HG02763 (cell line): Measurements from ENCODE around the gene RFTN1.
"Not testable (repeated sequence)": the region's sequence is repeated elsewhere in the genome, so short reads cannot be mapped to it uniquely, and the experiment has no call there.

ENCODE experiments used
- ATAC-seq: cut with Tn5 transposase; IDR thresholded peaks from one replicate; pipeline ENCODE4 v1.9.1; 2021; ENCODE audit warnings: mild to moderate bottlenecking, moderate library complexity; ENCODE audit not compliant: unreplicated experiment

RFTN1 gene

DNA sequence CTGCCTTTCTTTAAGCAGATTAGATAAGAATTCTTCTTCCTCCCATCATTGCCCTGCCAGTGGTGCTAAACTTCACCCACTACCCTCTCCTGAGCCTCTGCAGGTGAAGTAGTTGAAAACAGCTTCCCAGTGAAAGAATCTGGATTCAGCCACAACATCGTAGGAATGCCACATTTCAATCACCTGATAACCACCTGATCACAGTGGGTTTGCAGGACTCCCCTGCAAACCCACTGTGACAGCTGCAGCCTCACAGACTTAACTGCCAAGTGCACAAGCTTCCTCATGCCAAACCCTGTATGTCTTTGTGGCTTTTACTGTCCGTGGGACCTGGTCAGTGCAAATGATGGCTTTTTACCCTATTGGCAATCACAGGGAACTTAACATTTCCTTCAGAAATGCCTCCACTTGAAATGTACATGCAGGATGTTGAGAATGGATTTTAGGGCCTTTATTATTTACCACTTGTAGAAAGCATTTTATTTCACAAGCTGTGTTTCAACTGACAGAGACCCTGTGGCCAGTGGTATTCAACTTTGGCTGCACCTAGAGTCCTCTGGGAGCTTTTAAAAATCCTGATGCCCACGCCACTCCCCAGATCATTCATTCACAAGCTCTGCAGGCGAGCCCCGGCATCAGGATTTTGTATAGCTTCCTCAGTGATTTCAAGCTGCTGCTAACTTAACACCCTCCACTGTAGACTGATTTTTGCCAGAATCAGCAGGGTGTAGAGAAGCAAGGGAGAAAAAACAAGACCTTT is 199.4 kb downstream of the RFTN1 start:
- ATAC-seq = no peak

DNA sequence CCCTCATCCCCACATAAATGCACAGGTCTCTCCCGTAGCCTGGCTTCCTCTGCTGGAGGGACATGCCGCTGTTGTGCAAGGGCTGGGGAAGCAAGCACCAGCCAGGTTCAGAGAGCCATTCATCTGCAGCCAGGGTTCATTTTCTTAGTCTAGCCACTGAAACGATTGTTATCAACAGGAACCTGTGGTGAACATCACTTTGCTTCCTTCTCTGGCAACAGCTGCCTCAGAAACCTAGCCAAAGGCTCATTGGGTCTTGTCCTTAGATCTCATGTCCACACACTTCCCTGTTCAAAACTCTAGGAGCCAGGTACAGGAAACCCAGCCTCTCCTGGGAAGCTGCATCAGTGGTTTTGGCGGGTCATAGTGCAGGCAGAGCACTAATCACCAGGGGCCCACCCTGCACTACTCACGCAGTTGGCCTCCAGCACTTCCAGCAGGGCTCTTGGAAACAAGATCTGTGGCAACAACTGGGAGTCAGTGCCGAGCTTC is 201.5 kb downstream of the RFTN1 start:
- peak; percentile 36 for ATAC-seq

DNA sequence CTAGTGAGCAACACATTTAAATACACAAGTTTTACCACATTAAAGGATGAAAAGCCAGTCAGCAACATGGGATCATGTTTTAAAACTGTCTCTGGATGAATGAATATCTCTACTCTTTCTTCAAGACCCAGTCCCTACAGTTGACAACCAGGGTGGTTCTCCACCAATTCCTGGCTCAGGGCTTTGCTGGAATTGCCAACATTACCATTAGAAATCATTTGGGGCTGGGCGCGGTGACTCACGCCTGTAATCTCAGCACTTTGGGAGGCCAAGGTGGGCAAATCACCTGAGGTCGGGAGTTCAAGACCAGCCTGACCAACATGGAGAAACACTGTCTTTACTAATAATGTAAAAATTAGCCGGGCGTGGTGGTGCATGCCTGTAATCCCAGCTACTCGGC is 203.0 kb downstream of the RFTN1 start:
- ATAC-seq = not testable (repeated sequence)

DNA sequence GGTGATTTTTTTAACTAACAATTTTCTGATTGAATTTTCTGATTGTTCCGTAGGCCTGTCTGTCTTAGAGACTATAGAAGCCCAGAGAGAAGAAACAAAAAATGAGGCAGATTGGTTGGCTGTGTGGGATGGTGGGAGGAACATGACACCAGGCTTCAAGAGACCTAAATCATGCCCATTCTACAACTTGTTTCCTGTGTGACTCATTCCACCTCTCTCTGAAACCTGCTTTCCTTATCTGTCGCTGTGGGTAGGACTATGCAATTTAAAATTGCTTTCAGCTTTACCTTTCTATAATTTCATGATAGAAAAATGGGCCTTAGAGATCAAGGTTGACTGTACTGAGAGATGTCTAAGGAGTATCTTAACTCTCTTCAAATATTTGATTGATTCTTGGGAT is 203.9 kb downstream of the RFTN1 start:
- ATAC-seq = peak; percentile 76

DNA sequence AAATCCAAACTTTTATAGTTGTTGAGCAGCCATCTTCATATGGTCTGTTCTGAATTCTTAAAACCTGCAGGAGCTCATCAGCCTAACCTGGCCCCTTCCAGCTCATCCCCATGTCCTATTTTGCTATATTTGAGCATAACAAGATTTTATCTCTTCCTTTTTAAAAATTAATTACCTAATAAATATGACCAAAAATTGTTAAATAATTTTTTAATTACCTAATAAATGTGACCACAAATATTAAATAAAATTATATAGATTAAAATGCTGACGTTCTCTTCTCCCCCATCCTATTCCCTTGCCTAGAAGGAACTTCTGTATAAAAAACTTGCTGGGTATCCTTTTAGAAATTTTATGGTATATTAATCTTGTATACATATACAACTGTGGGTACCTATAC is 204.8 kb downstream of the RFTN1 start:
- ATAC-seq = no peak

DNA sequence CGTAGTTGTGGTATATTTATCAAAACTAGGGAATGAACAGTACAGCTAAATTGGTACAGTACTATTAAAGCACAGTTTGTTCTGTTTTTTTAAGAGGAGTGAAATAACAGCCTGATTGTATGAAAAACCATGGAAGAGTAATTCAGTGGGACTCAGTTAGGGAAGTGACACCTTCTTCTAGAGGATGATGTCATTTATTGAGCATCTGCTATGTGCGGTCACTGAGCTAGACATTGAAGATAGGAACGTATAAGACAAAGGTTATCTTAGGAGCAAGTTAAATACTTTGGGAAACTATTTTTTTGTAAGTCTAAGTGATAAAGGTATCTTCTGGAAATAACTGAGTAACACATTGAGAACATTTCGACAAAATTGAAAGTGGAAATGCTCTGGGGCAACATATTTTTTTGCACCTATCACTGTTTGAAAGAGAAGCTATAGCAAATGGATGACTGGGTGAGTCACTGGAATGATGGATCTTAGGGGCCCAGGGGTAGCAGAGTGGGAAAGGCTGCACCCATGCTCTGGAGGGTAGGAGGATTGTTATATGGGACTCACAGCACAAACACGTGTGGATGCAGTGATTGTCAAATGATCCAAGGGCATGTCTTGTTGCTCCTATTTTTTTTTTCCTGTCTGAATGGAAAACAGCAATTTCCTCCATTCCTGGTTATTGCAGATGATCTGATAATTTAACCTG is 205.5 kb downstream of the RFTN1 start:
- ATAC-seq = no peak

DNA sequence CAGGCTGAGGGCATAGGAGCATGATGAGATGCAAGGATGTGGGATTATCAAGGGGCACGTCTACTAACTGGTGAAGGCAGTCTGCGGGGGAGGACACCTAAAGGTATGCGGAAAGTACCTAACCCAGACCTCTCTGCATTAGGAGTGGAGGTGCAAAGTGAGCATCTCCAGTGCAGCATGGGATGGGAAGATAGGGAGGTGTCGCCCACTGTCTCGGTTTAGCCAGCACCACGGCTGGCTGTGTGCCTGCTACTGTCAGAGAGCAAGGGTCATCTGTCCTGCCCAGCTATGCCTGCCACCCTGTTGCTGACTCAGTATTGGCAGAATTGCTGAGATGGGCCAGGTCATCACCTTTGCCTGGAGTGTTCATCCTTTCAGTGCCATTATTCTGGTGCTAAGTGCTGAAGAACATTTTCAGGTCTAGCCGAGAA is 208.4 kb downstream of the RFTN1 start:
- ATAC-seq = no peak

DNA sequence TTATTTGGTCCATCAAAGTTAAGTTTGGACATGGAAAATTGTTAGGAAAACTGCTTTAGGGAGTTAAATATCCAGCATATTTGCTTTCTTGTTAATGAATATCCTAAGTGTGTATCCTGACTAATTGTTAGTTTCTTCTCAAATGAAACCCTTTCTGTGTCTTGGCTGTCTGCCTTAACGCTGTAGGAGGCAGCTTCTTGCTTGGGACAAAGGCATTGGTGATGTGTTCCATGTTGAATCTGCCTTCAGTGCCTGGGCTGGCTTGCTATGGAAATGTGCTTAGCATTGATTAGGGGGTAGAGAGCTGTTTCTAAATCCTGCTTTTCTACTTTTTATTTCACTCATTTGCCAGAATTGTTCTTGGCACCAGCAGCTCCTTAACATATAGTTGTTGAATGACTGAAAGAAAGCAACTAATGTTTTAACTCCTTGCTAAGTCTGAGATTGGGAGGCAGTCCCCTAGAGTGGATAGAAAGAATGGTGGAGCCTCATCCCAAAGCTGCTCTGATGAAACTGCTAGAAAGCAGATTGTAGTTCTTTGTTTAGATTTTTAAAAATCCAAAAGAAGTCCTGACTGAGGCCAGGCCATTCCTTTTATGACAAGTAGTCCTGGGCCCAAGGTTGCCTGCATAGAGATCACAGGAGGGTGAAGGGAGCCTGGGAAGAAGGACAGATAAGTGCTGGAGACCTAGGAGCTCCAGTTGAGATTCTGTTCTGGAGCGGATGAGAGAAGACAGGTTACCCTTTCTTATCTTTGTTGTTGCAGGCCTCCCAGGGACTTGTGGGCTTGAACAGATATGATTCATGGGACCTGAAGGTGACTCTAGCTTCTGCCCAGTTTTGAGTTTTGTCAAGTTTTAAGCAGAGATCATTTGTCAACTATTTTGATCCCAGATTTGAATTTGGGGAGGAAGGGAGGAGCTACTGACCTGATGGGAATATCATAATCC is 209.2 kb downstream of the RFTN1 start:
- ATAC-seq = no peak

DNA sequence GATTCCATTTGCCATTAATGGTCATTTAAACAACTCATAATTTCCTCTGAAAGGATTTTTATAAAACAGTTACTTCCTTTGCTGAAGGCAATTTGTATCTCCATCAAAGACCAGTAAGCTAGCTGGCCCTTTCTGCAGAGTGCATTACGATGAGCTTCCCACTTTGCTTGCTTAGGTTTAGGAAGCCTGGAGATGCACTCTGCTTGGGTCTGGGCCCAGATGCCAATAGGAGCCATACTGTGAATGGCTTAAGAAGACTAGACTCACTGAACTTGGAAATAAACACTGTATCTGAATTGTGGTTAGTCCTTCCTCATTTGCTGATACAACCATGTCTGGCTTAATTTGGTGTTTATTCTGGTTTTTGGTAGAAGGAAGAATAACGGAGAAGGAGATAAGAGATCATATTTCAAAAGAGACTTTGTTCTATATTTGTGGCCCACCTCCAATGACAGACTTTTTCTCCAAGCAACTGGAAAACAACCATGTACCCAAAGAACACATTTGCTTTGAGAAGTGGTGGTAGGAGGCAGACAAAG is 210.4 kb downstream of the RFTN1 start:
- no peak for ATAC-seq

DNA sequence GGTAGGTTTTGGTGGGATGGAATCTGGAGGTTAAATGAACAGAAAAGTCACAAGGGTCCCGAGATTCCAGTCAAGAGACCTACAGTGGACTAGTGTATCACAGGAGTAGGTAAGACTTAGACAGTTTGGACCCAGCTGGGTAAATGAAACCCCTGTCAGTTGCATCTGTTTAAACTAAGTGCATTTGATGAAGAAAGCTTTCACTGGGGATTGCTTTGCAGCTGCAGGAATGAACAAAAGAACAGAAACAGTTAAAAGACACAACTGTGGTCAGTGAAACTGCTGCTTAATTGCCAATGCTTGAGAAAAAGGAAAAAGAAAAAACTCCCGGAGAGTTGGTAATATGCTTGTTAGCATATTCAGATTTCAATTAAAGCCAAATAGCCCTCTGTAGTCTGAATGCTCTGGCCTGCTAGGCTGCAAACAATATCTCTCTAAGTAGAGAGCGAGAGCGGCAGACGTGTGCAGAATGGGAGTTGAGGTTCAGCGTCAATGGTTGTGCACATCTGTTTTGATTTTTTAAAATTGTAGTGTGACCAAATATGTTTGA is 211.3 kb downstream of the RFTN1 start:
- no peak for ATAC-seq

DNA sequence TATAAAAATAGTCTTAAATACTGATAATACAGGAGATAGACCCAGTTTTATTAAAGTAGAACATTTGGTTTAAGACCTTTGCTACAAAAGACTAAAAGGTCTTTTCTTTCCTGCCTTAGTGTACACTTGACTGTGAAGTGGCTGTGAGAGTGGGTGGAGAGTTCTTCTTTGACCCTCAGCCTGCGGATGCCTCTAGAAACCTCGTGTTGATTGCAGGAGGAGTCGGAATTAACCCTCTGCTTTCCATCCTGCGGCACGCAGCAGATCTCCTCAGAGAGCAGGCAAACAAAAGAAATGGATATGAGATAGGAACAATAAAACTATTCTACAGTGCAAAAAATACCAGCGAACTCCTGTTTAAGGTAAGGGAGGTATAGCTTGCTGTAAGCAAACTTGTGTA is 212.0 kb downstream of the RFTN1 start:
- no peak for ATAC-seq

DNA sequence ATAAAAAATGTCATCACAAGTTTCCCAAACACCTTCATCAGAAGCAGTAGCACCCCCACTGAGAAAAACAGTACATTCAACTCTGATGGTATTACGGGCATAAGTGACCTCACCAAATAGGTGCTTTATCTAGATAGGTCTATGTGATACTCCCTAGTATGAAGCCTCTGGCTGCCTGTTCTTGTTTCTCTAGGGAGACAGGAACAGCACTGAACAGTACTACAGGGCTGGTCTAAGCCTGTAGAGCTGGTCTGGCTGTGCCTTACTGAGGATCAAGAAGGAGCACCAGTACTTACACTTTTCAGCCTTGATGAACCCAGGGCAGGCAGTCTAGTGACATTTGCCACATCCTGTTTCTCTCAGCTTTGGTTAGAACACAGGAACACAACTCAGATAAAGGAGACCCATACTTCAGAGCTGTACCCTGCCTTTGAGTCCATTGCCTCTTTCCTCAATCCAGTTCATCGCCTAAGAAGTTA is 212.6 kb downstream of the RFTN1 start:
- ATAC-seq = peak; percentile 63

DNA sequence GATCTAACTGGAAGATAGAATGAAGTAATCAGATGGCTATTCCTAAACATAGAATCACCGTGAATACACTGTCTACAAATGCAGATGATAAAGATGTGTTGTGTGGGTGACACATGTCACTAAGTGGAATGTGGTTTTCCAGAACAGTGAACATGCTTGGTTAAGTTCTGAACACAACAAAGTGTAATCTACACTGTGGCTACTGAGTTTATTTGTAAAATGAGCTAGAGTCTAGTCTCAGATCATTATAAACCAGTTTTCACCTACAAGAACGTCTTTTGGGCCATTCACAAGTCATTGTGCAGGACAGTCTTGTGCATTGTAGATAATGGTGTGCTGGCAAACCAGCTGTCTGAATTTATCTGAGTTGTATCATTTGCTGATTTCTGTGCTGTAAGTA is 213.2 kb downstream of the RFTN1 start:
- ATAC-seq = no peak

DNA sequence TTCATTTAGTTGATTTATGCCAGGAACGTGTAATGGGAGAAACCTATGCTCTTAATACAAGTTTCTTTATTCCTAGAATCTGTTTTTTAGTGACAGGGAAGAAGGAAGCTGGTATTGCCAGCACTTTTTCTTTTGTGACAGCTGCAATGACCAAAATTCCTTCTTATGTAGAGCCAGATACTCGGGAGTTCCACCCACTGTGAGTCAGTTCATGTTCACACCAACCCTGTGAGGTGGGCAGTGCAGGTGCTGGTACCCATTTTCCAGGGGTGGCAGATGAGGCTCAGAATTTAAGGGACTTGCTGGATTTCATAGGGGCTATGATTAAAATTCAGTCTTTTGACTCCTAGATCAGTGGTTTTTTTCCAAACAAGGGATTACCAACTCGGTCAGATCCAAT is 213.8 kb downstream of the RFTN1 start:
- no peak for ATAC-seq

DNA sequence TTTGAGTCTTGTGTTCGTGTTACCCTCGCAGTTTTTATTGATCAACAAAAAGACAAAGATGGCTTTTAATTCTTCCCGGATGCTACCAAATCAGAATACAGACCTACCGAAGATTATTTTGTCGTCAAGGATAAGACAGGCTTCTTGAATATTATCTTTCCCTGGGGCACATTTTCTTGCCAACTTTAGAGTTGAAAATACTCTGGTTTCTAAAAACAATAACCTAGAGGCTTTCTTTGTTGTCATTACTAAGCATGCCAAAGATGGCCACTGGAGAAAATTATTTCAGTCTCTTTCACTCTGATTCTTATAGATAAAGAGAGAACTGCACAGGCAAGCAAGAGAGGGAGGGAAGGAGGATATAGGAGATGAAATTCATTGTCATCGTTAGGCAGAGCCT is 214.6 kb downstream of the RFTN1 start:
- ATAC-seq = no peak

DNA sequence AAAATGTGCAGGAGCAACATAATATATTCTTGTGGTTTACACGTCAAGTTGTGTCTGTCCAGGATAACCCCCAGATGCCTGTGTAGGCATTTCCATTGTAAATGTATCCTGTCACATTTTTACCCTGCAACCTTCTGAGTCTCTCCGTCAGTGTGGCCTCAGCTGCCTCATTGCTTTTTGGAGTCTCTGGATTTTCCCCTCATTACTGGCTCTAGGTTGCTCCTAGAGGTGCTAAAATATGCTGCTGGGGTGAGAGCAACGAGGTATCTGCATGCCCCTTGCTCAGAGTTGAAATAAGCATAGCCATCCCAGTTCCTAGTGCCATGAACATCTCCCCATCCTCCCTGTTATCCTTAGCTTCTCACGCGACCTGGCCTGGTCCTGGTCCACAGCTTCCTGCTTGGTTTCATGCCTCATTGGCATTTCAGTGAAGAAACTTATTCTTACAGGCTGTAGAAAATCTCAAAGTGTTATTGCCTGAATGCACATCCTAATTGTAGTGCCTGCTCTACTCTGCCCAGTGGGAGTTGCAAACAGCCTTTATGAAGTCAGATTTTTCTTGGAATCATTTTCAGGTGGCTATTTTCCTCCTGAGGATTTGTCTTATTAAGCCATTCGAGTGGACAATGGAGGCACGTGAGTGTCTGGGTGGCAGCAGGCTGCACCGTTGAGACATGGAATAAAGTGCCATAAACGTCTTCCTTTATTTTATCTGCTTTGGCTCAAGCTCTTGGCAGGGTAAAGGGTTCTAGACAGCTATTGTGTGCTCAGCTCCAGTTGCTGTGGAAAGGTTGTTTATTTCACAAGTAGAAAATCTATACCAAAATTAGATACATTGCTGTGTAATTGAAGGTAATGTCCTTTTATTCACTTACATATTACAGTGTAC is 215.3 kb downstream of the RFTN1 start:
- no peak for ATAC-seq

DNA sequence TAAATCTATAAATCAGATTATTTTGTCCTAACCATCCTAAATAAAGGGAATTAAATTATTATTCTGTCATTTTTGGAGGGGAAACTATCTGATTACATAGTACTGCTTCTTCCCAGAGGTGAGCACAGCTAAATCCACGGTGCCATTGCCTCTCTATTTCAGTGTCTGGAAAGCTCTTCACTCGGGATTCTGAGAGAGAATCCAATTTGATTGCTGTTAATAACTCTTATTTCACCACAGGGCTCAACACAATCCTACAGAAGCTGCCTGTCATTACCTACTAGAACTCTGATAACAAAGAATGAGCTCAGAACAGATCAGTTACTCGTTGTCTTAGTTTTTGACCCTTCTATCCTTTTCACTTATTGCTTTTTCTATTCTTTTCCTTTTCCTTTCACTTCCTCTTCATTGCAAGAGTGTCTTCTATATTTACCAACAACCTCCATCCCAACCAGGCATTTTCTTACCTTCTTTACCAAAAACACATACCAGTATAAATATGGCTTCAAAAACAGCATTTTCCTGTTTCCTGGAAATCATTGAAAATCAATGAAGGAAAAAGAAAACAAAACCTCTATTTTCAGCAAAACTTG is 218.1 kb downstream of the RFTN1 start:
- no peak for ATAC-seq

DNA sequence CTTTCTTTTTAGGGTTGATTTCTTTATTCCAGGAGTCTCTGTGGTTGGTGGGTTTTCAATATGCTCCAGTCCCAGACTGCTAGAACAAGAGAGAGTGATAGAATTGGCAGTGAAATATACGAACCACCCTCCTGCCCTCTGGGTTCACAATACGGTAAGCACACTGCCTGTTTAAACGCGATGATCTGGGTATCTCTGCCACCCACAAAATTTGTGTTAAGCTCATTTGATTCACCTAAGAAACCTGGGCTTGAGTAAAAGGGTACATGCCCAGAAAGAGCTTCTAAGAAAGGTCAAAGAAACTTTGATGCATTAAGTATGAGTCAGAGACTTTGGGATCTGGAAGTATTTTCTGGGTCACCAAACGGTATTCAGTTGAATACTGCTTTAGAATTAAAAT is 218.7 kb downstream of the RFTN1 start:
- no peak for ATAC-seq

DNA sequence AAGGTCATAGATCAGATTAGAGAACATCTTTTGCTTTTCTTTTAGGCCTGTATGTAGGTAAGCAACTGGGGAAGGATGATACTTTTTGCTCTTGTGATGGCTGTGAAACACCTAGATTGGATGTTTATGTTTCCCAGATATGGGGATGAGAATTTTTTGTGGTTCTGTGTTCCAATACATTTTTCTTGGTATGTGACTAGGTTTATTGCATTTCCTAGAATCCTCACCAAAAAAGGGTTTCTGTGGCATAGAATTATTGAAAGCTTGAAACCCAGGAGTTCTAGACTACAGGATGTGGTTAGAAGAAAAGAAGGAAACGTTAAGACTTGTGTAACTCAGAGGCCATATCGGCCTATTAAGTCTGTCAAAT is 222.7 kb downstream of the RFTN1 start:
- ATAC-seq = peak; percentile 41
